Karpas-422 (cell line): ENCODE results near the gene FRZB. TPM values are rescaled to one million over a fixed set of nuclear protein-coding genes. Genes with fewer than 3 reads are reported as not detected.

Experiments
- DNase-seq: peaks from one replicate; pipeline ENCODE4 v3.0.0-alpha.2; 2015
- H2AFZ ChIP-seq: fragments of 200-600 bp; sonication (generic); 2 replicates; pipeline ENCODE4 v1.6.1; 2014; ENCODE audit warnings: antibody characterized with exemption, low read length, mixed read lengths
- H3K27ac ChIP-seq: fragments of 200-600 bp; sonication (generic); 2 replicates; pipeline ENCODE4 v1.5.1; 2014; ENCODE audit warnings: mild to moderate bottlenecking, low read length, moderate library complexity
- H3K27me3 ChIP-seq: fragments of 200-600 bp; sonication (generic); 2 replicates; pipeline ENCODE4 v1.6.1; 2014; ENCODE audit warnings: low read length, mixed read lengths
- H3K36me3 ChIP-seq: fragments of 200-600 bp; sonication (generic); 2 replicates; pipeline ENCODE4 v1.6.1; 2014; ENCODE audit warnings: low read length, mixed read lengths; ENCODE audit not compliant: insufficient read depth
- H3K4me1 ChIP-seq: fragments of 200-600 bp; sonication (generic); 2 replicates; pipeline ENCODE4 v1.6.1; 2014; ENCODE audit warnings: mild to moderate bottlenecking, low read length, mixed read lengths
- H3K4me2 ChIP-seq: fragments of 200-600 bp; sonication (generic); 2 replicates; pipeline ENCODE4 v1.6.1; 2014; ENCODE audit warnings: low read length, low read depth, mild to moderate bottlenecking; ENCODE audit not compliant: poor library complexity, severe bottlenecking
- H3K4me3 ChIP-seq: fragments of 200-600 bp; sonication (generic); 2 replicates; pipeline ENCODE4 v1.5.1; 2014; ENCODE audit warnings: mild to moderate bottlenecking, antibody characterized with exemption, low read length, mixed read lengths
- H3K79me2 ChIP-seq: fragments of 200-600 bp; sonication (generic); 2 replicates; pipeline ENCODE4 v1.6.1; 2014; ENCODE audit warnings: mild to moderate bottlenecking, low read length, mixed read lengths
- H3K9ac ChIP-seq: fragments of 200-600 bp; sonication (generic); 2 replicates; pipeline ENCODE4 v1.6.0; 2014; ENCODE audit warnings: low read length
- H3K9me2 ChIP-seq: fragments of 200-600 bp; sonication (generic), shearing (Covaris generic); replicated peaks from 2 replicates; pipeline ENCODE4 v1.6.0; 2014; ENCODE audit warnings: mild to moderate bottlenecking, low read length, moderate library complexity; ENCODE audit not compliant: insufficient read depth
- H3K9me3 ChIP-seq: fragments of 300-700, 200-600 bp; sonication (generic); 2 replicates; pipeline ENCODE4 v1.6.1; 2014; ENCODE audit warnings: low read length, mixed read lengths
- H4K20me1 ChIP-seq: fragments of 200-600 bp; sonication (generic); 2 replicates; pipeline ENCODE4 v1.6.1; 2014; ENCODE audit warnings: mild to moderate bottlenecking, antibody characterized with exemption, low read length, low read depth; ENCODE audit not compliant: insufficient read depth
- total RNA-seq: library from RNA; depleted of rRNA; stranded (reverse); fragments of >200 nt; shearing (Covaris generic); gene quantifications from 2 replicates; pipeline ENCODE4 v1.2.3, GENCODE V29; 2014; ENCODE audit warnings: low replicate concordance

The FRZB gene
- total RNA-seq, 1 experiment from 2014 or later: not detected

- Histone ChIP-seq H3K9me3 (no peaks in the 10 kb centered on the region), H3K4me3 (no peak overlapping the region), H3K27ac (no peak overlapping the region), H4K20me1 (no peaks in the 10 kb centered on the region), H3K4me2 (no peak overlapping the region), H3K9me2 (no peaks in the 10 kb centered on the region), H2AFZ (no peak overlapping the region), H3K9ac (no peak overlapping the region), H3K4me1 (no peaks in the 10 kb centered on the region), H3K27me3 (no peaks in the 10 kb centered on the region), H3K36me3 (no peaks in the 10 kb centered on the region), H3K79me2 (no peaks in the 10 kb centered on the region)
- no peak for DNase-seq
Observed at GRCh38 chr2:182818925-182819324, 47.5 kb downstream of the FRZB start.

GRCh38 chr2:182818501-182818900, 47.9 kb downstream of the FRZB start:
- Histone ChIP-seq H3K4me1 (no peaks in the 10 kb centered on the region), H3K9ac (no peak overlapping the region), H3K27me3 (no peaks in the 10 kb centered on the region), H4K20me1 (no peaks in the 10 kb centered on the region), H3K9me2 (no peaks in the 10 kb centered on the region), H3K27ac (no peak overlapping the region), H2AFZ (no peak overlapping the region), H3K9me3 (no peaks in the 10 kb centered on the region), H3K4me3 (no peak overlapping the region), H3K79me2 (no peaks in the 10 kb centered on the region), H3K36me3 (no peaks in the 10 kb centered on the region), H3K4me2 (no peak overlapping the region)
- DNase-seq: no peak

- no peak for DNase-seq
- Histone ChIP-seq H3K9ac (no peak overlapping the region), H3K9me2 (no peaks in the 10 kb centered on the region), H3K79me2 (no peaks in the 10 kb centered on the region), H3K4me1 (no peaks in the 10 kb centered on the region), H3K36me3 (no peaks in the 10 kb centered on the region), H2AFZ (no peak overlapping the region), H3K4me2 (no peak overlapping the region), H3K9me3 (no peaks in the 10 kb centered on the region), H4K20me1 (no peaks in the 10 kb centered on the region), H3K27ac (no peak overlapping the region), H3K27me3 (no peaks in the 10 kb centered on the region), H3K4me3 (no peak overlapping the region)
Observed at GRCh38 chr2:182817558-182817957, 48.9 kb downstream of the FRZB start.

GRCh38 chr2:182816866-182817265, 49.6 kb downstream of the FRZB start:
- H3K9me2 ChIP-seq: no peaks in the 10 kb centered on the region
- H3K27me3 ChIP-seq: no peaks in the 10 kb centered on the region
- no peak for DNase-seq
- H3K9me3 ChIP-seq: no peaks in the 10 kb centered on the region
- H3K79me2 ChIP-seq: no peaks in the 10 kb centered on the region
- no peak overlapping the region for H3K27ac ChIP-seq
- no peak overlapping the region for H3K9ac ChIP-seq
- H3K36me3 ChIP-seq: no peaks in the 10 kb centered on the region
- H3K4me1 ChIP-seq: no peaks in the 10 kb centered on the region
- no peak overlapping the region for H3K4me3 ChIP-seq
- no peaks in the 10 kb centered on the region for H4K20me1 ChIP-seq
- no peak overlapping the region for H3K4me2 ChIP-seq
- no peak overlapping the region for H2AFZ ChIP-seq

GRCh38 chr2:182814804-182815203, 51.6 kb downstream of the FRZB start:
- Histone ChIP-seq H3K9ac (no peak overlapping the region), H3K4me2 (no peak overlapping the region), H3K36me3 (no peaks in the 10 kb centered on the region)

GRCh38 chr2:182814380-182814779, 52.1 kb downstream of the FRZB start:
- Histone ChIP-seq H3K4me3 (no peak overlapping the region), H3K27ac (no peak overlapping the region), H3K9me3 (no peaks in the 10 kb centered on the region), H2AFZ (no peak overlapping the region), H3K4me1 (no peaks in the 10 kb centered on the region), H3K9ac (no peak overlapping the region), H3K27me3 (no peaks in the 10 kb centered on the region), H3K9me2 (no peaks in the 10 kb centered on the region), H4K20me1 (no peaks in the 10 kb centered on the region), H3K4me2 (no peak overlapping the region), H3K79me2 (no peaks in the 10 kb centered on the region), H3K36me3 (no peaks in the 10 kb centered on the region)
- DNase-seq: no peak

More at GRCh38 chr2:182814804-182815203, 51.6 kb downstream of the FRZB start:
- no peak for DNase-seq
- Histone ChIP-seq H3K4me1 (no peaks in the 10 kb centered on the region), H3K27ac (no peak overlapping the region), H3K27me3 (no peaks in the 10 kb centered on the region), H3K9me2 (no peaks in the 10 kb centered on the region), H3K79me2 (no peaks in the 10 kb centered on the region), H4K20me1 (no peaks in the 10 kb centered on the region), H2AFZ (no peak overlapping the region), H3K4me3 (no peak overlapping the region), H3K9me3 (no peaks in the 10 kb centered on the region)

- no peak overlapping the region for H3K4me3 ChIP-seq
- H3K9me2 ChIP-seq: no peaks in the 10 kb centered on the region
- no peaks in the 10 kb centered on the region for H3K36me3 ChIP-seq
Observed at GRCh38 chr2:182810087-182810486, 56.4 kb downstream of the FRZB start.

GRCh38 chr2:182807319-182807718, 59.1 kb downstream of the FRZB start:
- H3K9ac ChIP-seq: no peak overlapping the region
- no peaks in the 10 kb centered on the region for H3K27me3 ChIP-seq
- no peaks in the 10 kb centered on the region for H4K20me1 ChIP-seq

More at GRCh38 chr2:182810087-182810486, 56.4 kb downstream of the FRZB start:
- Histone ChIP-seq H3K4me1 (no peaks in the 10 kb centered on the region), H3K79me2 (no peaks in the 10 kb centered on the region), H3K27me3 (no peaks in the 10 kb centered on the region), H3K9me3 (no peaks in the 10 kb centered on the region), H3K27ac (no peak overlapping the region), H4K20me1 (no peaks in the 10 kb centered on the region), H3K4me2 (no peak overlapping the region), H3K9ac (no peak overlapping the region), H2AFZ (no peak overlapping the region)
- DNase-seq: no peak

GRCh38 chr2:182804128-182804527, 62.3 kb downstream of the FRZB start:
- no peaks in the 10 kb centered on the region for H3K79me2 ChIP-seq
- H3K36me3 ChIP-seq: no peaks in the 10 kb centered on the region
- no peaks in the 10 kb centered on the region for H3K9me3 ChIP-seq
- H3K4me2 ChIP-seq: no peak overlapping the region
- H3K4me3 ChIP-seq: no peak overlapping the region
- H3K27me3 ChIP-seq: 0 out of 2 replicates have a peak, but pooled peaks cover 2% of the 10 kb centered on the region
- no peak overlapping the region for H2AFZ ChIP-seq
- H4K20me1 ChIP-seq: no peaks in the 10 kb centered on the region
- no peaks in the 10 kb centered on the region for H3K9me2 ChIP-seq
- H3K9ac ChIP-seq: no peak overlapping the region
- no peaks in the 10 kb centered on the region for H3K4me1 ChIP-seq
- no peak for DNase-seq
- H3K27ac ChIP-seq: no peak overlapping the region

More at GRCh38 chr2:182807319-182807718, 59.1 kb downstream of the FRZB start:
- Histone ChIP-seq H3K4me3 (no peak overlapping the region), H3K36me3 (no peaks in the 10 kb centered on the region), H3K9me3 (no peaks in the 10 kb centered on the region), H3K79me2 (no peaks in the 10 kb centered on the region), H3K4me1 (no peaks in the 10 kb centered on the region), H2AFZ (no peak overlapping the region), H3K27ac (no peak overlapping the region), H3K9me2 (no peaks in the 10 kb centered on the region), H3K4me2 (no peak overlapping the region)
- no peak for DNase-seq
